ENCODE measurements around the gene PRKN.

Gene PRKN

GRCh38 chr6:162200041-162200440 is 527.5 kb downstream of the PRKN start:
- TF ChIP-seq CTCF (IDR thresholded peaks at IDR 0.05) = no peak
- no peak for TF ChIP-seq ZFX (IDR thresholded peaks at IDR 0.05; ENCODE audit: borderline replicate concordance)
- H3K27ac ChIP-seq = no peak overlapping the region

GRCh38 chr6:162198925-162199324 is 528.6 kb downstream of the PRKN start:
- TF ChIP-seq CTCF (IDR thresholded peaks at IDR 0.05) (peak; percentile 41), ZFX (IDR thresholded peaks at IDR 0.05; ENCODE audit: borderline replicate concordance) (no peak)
- no peak overlapping the region for H3K27ac ChIP-seq

- H3K27ac ChIP-seq = no peak overlapping the region
- TF ChIP-seq CTCF (IDR thresholded peaks at IDR 0.05) (no peak), ZFX (IDR thresholded peaks at IDR 0.05; ENCODE audit: borderline replicate concordance) (no peak)
Measured at GRCh38 chr6:162198076-162198475, 529.5 kb downstream of the PRKN start.

GRCh38 chr6:162195441-162195840 is 532.1 kb downstream of the PRKN start:
- no peak for TF ChIP-seq CTCF (IDR thresholded peaks at IDR 0.05)
- TF ChIP-seq ZFX (IDR thresholded peaks at IDR 0.05; ENCODE audit: borderline replicate concordance) = no peak
- H3K27ac ChIP-seq = no peak overlapping the region

GRCh38 chr6:162190981-162191380 is 536.6 kb downstream of the PRKN start:
- H3K27ac ChIP-seq = no peak overlapping the region
- TF ChIP-seq ZFX (IDR thresholded peaks at IDR 0.05; ENCODE audit: borderline replicate concordance) (no peak), CTCF (IDR thresholded peaks at IDR 0.05) (no peak)

GRCh38 chr6:162187168-162187935 is 540.2 kb downstream of the PRKN start:
- TF ChIP-seq CTCF (IDR thresholded peaks at IDR 0.05) = no peak
- TF ChIP-seq ZFX (IDR thresholded peaks at IDR 0.05; ENCODE audit: borderline replicate concordance) = no peak
- no peak overlapping the region for H3K27ac ChIP-seq

- TF ChIP-seq CTCF (IDR thresholded peaks at IDR 0.05) (no peak), ZFX (IDR thresholded peaks at IDR 0.05; ENCODE audit: borderline replicate concordance) (no peak)
- H3K27ac ChIP-seq = no peak overlapping the region
Measured at GRCh38 chr6:162184465-162184864, 543.1 kb downstream of the PRKN start.

All from 22Rv1 (cell line).